Nephron (organoid): ENCODE measurements around the gene ATCAY.
A peak's percentile ranks its signal among the peaks of the same experiment; 100 is the strongest.
"Not testable (repeated sequence)": the region's sequence is repeated elsewhere in the genome, so short reads cannot be mapped to it uniquely, and the experiment has no call there.

Experiments used
- H3K27ac Mint-ChIP-seq, 3 experiments: 2 replicates each; pipeline ENCODE4 v1.8.0; 2020; ENCODE audit warnings: mixed read lengths in 3 of 3, mild to moderate bottlenecking in 2 of 3, moderate library complexity in 1 of 3
- H3K27me3 Mint-ChIP-seq: 2 replicates; pipeline ENCODE4 v1.8.0; 2021; ENCODE audit warnings: low read depth, mild to moderate bottlenecking, moderate library complexity, mixed read lengths
- H3K36me3 Mint-ChIP-seq: 2 replicates; pipeline ENCODE4 v1.8.0; 2020; ENCODE audit warnings: low read depth, mixed read lengths
- H3K4me1 Mint-ChIP-seq: 2 replicates; pipeline ENCODE4 v1.8.0; 2020; ENCODE audit warnings: mixed read lengths
- H3K4me3 Mint-ChIP-seq, 3 experiments: 2 replicates each; pipeline ENCODE4 v1.8.0; 2020; ENCODE audit warnings: mild to moderate bottlenecking in 3 of 3, mixed read lengths in 3 of 3, moderate library complexity in 2 of 3
- H3K9me3 Mint-ChIP-seq: 2 replicates; pipeline ENCODE4 v1.8.0; 2020; ENCODE audit warnings: mixed read lengths
- CTCF ChIP-seq, 3 experiments: fragments of 200-600 bp; sonication (generic); IDR thresholded peaks; one replicate each; pipeline ENCODE4 v1.5.0; 2021; ENCODE audit warnings: antibody characterized with exemption in 3 of 3; ENCODE audit not compliant: unreplicated experiment in 3 of 3

The ATCAY gene

DNA sequence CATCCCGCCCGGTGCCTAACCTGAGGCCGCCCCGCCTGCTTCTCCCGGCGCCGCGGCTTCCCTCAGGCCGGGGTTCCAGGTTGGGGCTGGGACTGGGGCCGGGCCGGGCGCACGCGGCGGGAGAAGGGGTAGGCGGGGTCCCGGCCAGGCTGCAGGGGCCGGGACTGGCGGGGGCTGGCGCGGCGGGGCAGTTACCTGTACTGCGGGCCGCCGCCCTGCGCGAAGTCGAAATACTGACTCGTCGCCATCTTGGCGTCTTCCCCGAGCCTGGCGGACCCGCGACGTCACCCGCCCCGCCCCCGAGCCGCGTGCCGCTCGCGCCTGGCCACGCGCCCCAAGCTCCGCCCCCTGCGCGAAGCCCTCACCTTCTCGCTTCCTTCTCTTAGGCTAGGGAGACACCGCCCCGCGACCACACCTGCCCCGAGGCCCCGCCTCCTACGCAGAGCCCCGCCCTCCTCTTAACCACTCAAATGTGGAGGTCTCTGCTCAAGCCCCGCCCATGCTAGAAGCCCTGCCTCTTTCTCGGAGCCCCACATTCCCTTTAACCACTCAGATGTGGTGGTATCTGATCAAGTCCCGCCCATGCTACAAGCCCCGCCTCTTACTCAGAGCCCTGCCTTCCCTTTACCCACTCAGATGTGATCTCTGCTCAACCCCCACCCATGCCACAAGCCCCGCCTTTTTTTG is 11.6 kb upstream of the ATCAY start, which contains the start of gene ZFR2:
Gene ZFR2, minus strand, starts transcription at position 269 of the 687 bp plus-strand sequence. Its CDS starts 21 bp downstream, at position 248.
- peaks cover 6% of the 10 kb centered on the region for H3K36me3 Mint-ChIP-seq
- no peak for TF ChIP-seq CTCF (IDR thresholded peaks at IDR 0.05; ENCODE audit: unreplicated experiment in 3 of 3)
- no peak within 1 kb of the TSS for H3K27ac Mint-ChIP-seq

GRCh38 chr19:3873151-3873550 is 7.3 kb upstream of the ATCAY start:
- H3K27me3 Mint-ChIP-seq: peaks cover 52% of the 10 kb centered on the region
- H3K4me1 Mint-ChIP-seq: no peaks in the 10 kb centered on the region
- no peak overlapping the region for H3K27ac Mint-ChIP-seq
- no peak for TF ChIP-seq CTCF (IDR thresholded peaks at IDR 0.05; ENCODE audit: unreplicated experiment in 3 of 3)
- peaks cover 6% of the 10 kb centered on the region for H3K36me3 Mint-ChIP-seq
- H3K9me3 Mint-ChIP-seq: peaks cover 10% of the 10 kb centered on the region
- H3K4me3 Mint-ChIP-seq: no peak overlapping the region

More for the DNA sequence above, 11.6 kb upstream of the ATCAY start, which contains the start of gene ZFR2:
- H3K9me3 Mint-ChIP-seq: peaks cover 6% of the 10 kb centered on the region
- H3K4me1 Mint-ChIP-seq: no peaks in the 10 kb centered on the region
- peaks cover 69% of the 10 kb centered on the region for H3K27me3 Mint-ChIP-seq
- peak within 1 kb of the TSS; percentile 43 to 74 (median 67) for H3K4me3 Mint-ChIP-seq

DNA sequence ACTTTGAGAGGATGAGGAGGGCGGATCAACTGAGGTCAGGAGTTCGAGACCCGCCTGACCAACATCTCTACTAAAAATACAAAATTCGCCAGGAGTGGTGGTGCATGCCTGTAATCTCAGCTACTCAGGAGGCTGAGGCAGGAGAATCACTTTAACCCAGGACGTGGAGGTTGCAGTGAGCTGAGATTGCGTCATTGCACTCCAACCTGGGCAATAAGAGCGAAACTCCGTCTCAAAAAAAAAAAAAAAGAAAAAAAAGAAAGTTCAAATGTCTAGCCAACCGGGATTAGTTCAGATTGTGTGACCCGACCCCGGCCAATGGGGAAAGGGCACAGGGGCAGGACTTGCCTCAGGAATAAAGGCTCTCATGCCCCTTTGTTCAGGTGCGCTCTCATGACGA is 5.8 kb upstream of the ATCAY start:
- peaks cover 55% of the 10 kb centered on the region for H3K27me3 Mint-ChIP-seq
- H3K27ac Mint-ChIP-seq, H3K4me3 Mint-ChIP-seq, H3K4me1 Mint-ChIP-seq, H3K9me3 Mint-ChIP-seq, H3K36me3 Mint-ChIP-seq: not testable (repeated sequence)

- no peaks in the 10 kb centered on the region for H3K36me3 Mint-ChIP-seq
- H3K27me3 Mint-ChIP-seq: peaks cover 64% of the 10 kb centered on the region
- H3K27ac Mint-ChIP-seq: no peak overlapping the region
- H3K4me3 Mint-ChIP-seq: no peak overlapping the region
- H3K4me1 Mint-ChIP-seq: peaks cover 5% of the 10 kb centered on the region
- no peak for TF ChIP-seq CTCF (IDR thresholded peaks at IDR 0.05; ENCODE audit: unreplicated experiment in 3 of 3)
- H3K9me3 Mint-ChIP-seq: peaks cover 3% of the 10 kb centered on the region
Measured at GRCh38 chr19:3879656-3880055, 829 bp upstream of the ATCAY start.

- H3K36me3 Mint-ChIP-seq: no peaks in the 10 kb centered on the region
- no peak for TF ChIP-seq CTCF (IDR thresholded peaks at IDR 0.05; ENCODE audit: unreplicated experiment in 3 of 3)
- peaks cover 3% of the 10 kb centered on the region for H3K9me3 Mint-ChIP-seq
- H3K27ac Mint-ChIP-seq: no peak overlapping the region
- peak overlapping the region; percentile 37 to 58 (median 40) for H3K4me3 Mint-ChIP-seq
- H3K4me1 Mint-ChIP-seq: peaks cover 5% of the 10 kb centered on the region
- peaks cover 69% of the 10 kb centered on the region for H3K27me3 Mint-ChIP-seq
Measured at GRCh38 chr19:3881272-3882040, 971 bp downstream of the ATCAY start.

DNA sequence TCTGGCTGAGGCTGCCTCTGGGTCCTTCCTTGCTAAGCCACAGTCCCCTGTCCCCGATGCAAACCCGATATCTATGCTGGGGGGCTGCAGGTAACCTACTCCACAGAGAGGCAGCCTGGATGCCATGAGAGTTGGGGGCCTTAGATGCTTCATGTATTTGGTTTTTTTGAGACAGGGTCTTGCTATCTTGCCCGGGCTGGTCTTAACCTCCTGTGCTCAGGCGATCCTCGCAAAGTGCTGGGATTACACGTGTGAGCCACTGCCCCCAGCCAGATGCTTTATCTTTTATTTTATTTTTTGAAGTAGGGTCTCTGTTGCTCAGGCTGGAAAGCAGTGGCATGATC is 1.5 kb downstream of the ATCAY start:
- peak overlapping the region in 2 of 3 experiments; percentile 23 to 38 for H3K4me3 Mint-ChIP-seq
- H3K36me3 Mint-ChIP-seq: no peaks in the 10 kb centered on the region
- H3K4me1 Mint-ChIP-seq: peaks cover 5% of the 10 kb centered on the region
- TF ChIP-seq CTCF (IDR thresholded peaks at IDR 0.05; ENCODE audit: unreplicated experiment in 3 of 3): no peak
- H3K27ac Mint-ChIP-seq: no peak overlapping the region
- peaks cover 70% of the 10 kb centered on the region for H3K27me3 Mint-ChIP-seq
- peaks cover 1% of the 10 kb centered on the region for H3K9me3 Mint-ChIP-seq
